Fibroblast of villous mesenchyme (primary cell): ENCODE results near the gene MAOB. TPM values are rescaled to one million over a fixed set of nuclear protein-coding genes. Genes with fewer than 3 reads are reported as not detected.

Source experiments
- DNase-seq: peaks from one replicate; pipeline ENCODE4 v3.0.0-alpha.2; 2010; ENCODE audit warnings: low read depth
- H3K4me3 ChIP-seq: 2 replicates; pipeline ENCODE4 v1.5.1; 2011; ENCODE audit warnings: low read depth, mild to moderate bottlenecking, low read length
- total RNA-seq: library from RNA; depleted of rRNA; stranded (reverse); fragments of >200 nt; gene quantifications from 2 replicates; pipeline ENCODE4 v1.2.3, GENCODE V29; 2012
- TF ChIP-seq, protein P1 (sequence below): IDR thresholded peaks from 2 replicates; pipeline ENCODE4 v1.5.1; 2012; ENCODE audit warnings: low read depth, mild to moderate bottlenecking, low read length; ENCODE audit not compliant: insufficient read depth

The MAOB gene
- total RNA-seq, 1 donor: 0.43 TPM

DNA sequence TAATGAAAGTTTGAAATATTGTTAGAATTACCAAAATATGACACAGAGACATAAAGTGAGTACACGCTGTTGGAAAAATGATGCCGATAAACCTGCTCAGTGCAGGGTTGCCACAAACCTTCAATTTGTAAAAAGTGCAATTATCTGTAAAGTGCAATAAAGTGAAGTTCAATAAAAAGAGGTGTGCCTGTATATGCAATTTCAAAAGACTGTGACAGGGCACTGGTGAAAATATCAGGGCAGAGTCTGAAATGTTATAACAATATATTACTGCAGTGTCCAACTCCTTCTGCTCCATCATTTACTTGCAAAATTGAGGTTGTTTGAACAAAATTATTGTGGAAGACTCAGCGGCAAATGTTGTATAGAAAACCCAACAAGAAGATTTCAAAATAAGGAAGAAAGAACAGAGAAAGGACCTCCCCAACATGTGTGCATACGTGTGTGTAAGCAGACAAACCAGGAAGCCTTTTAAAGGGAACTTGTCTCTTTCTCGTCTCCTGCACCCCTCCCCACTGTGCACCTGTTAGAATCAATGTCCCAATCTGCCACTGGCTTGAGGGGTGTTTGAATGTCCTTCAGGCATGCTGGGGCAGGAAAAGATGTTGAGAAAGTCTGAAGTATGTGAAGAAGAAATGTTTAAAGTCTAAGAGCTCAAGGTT lies 96.2 kb downstream of the MAOB start:
- DNase-seq: no peak
- no peak overlapping the region for H3K4me3 ChIP-seq
- TF ChIP-seq, protein P1, sequence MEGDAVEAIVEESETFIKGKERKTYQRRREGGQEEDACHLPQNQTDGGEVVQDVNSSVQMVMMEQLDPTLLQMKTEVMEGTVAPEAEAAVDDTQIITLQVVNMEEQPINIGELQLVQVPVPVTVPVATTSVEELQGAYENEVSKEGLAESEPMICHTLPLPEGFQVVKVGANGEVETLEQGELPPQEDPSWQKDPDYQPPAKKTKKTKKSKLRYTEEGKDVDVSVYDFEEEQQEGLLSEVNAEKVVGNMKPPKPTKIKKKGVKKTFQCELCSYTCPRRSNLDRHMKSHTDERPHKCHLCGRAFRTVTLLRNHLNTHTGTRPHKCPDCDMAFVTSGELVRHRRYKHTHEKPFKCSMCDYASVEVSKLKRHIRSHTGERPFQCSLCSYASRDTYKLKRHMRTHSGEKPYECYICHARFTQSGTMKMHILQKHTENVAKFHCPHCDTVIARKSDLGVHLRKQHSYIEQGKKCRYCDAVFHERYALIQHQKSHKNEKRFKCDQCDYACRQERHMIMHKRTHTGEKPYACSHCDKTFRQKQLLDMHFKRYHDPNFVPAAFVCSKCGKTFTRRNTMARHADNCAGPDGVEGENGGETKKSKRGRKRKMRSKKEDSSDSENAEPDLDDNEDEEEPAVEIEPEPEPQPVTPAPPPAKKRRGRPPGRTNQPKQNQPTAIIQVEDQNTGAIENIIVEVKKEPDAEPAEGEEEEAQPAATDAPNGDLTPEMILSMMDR: no peak

GRCh38 chrX:43758044-43758443 lies 124.2 kb downstream of the MAOB start:
- TF ChIP-seq, protein P1: no peak
- no peak overlapping the region for H3K4me3 ChIP-seq
- DNase-seq: no peak

GRCh38 chrX:43756076-43756475 lies 126.2 kb downstream of the MAOB start:
- TF ChIP-seq, protein P1: no peak
- no peak overlapping the region for H3K4me3 ChIP-seq
- DNase-seq: no peak

GRCh38 chrX:43753637-43754036 lies 128.6 kb downstream of the MAOB start:
- TF ChIP-seq, protein P1: no peak
- H3K4me3 ChIP-seq: no peak overlapping the region
- DNase-seq: no peak

DNA sequence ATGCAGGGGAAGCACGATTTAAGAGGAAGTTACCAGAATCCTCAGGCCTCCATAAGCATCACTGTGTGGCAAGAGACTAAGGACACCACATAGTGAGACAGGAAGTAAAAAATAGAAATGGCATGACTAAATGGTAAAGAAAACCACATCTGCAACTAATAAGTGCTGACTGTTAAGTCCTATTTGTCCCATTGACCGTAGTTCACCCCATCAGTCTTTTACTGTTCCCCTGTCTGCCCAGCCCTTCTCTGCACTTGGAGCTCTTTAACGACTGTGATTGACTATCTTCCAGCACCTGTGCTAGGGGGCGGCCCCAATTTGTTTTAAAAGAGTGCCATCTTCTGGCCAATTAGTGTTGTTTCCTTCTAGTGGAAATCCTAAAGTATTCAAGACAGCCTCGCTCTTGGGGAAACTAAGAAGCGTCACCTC lies 132.0 kb downstream of the MAOB start:
- TF ChIP-seq, protein P1: peak; percentile 49
- DNase-seq: peak; percentile 68

DNA sequence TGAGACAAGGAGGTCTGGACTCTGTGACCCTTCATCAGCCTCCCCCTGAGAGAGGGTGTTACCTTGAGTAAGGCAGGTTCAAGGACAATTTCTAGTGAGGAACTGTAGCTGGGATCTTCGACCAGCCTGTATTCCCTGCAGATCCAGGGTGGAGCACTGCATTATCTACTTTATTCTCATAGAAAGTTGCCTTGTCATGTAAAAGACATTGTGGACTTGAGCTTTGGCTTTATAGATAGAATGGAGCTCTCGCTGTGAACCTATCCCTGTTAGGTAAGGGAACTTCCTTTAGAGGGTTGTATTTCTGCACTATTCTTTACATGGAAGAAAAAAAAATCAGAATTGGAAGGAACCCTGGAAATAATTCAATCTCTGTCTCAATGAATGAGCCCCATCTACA lies 134.8 kb downstream of the MAOB start:
- DNase-seq: no peak

More for the DNA sequence above, 132.0 kb downstream of the MAOB start:
- H3K4me3 ChIP-seq: no peak overlapping the region

More for the DNA sequence above, 134.8 kb downstream of the MAOB start:
- TF ChIP-seq, protein P1: no peak
- no peak overlapping the region for H3K4me3 ChIP-seq
